ENCODE results near the gene HAL.

DNA sequence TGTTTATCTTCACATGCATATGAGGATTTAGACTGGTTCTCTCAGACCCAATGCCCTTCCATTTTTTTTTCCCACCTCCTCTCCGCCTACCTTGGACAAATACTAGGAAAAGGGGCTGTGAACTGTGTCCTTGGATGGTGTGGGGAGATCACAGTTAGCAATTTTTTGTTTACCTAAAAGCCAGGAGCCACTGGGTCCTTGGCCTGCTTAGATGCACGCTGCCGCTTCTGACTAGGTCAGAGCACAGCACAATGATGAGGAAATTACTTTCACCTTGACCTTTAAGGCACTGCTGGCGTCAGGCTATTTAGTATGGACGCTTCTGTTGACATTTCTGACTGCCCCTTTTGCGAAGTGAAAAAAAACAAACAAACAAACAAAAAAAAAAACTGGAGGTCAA, 55.6 kb downstream of the HAL start:
- no peak for TF ChIP-seq POLR2A (IDR thresholded peaks at IDR 0.05)
- TF ChIP-seq CTCF (IDR thresholded peaks at IDR 0.05) = no peak
